ENCODE measurements around the gene HSPA1A.
A peak's percentile ranks its signal among the peaks of the same experiment; 100 is the strongest.

- TF ChIP-seq, protein P1, sequence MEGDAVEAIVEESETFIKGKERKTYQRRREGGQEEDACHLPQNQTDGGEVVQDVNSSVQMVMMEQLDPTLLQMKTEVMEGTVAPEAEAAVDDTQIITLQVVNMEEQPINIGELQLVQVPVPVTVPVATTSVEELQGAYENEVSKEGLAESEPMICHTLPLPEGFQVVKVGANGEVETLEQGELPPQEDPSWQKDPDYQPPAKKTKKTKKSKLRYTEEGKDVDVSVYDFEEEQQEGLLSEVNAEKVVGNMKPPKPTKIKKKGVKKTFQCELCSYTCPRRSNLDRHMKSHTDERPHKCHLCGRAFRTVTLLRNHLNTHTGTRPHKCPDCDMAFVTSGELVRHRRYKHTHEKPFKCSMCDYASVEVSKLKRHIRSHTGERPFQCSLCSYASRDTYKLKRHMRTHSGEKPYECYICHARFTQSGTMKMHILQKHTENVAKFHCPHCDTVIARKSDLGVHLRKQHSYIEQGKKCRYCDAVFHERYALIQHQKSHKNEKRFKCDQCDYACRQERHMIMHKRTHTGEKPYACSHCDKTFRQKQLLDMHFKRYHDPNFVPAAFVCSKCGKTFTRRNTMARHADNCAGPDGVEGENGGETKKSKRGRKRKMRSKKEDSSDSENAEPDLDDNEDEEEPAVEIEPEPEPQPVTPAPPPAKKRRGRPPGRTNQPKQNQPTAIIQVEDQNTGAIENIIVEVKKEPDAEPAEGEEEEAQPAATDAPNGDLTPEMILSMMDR (IDR thresholded peaks at IDR 0.05 in 8 of 11, conservative IDR thresholded peaks at IDR 0.05 in 3 of 11) = no peak
- TF ChIP-seq POLR2A (IDR thresholded peaks at IDR 0.05) = peak; percentile 96 to 99 (median 96)
These were observed at the start of gene HSPA1A, which contains the start of gene HSPA1L for GRCh38 chr6:31815025-31815838.

Measured in spleen (tissue), 7 donors.